MV-4-11 (cell line): ENCODE measurements around the gene TTI1.

Experiments used
- DNase-seq: peaks from one replicate; lab custom pipeline; 2025; lab: John Stamatoyannopoulos, UW

The TTI1 gene

GRCh38 chr20:37987602-37988290 lies 45.5 kb downstream of the TTI1 start:
- DNase-seq: no peak

GRCh38 chr20:37986873-37987601 lies 46.2 kb downstream of the TTI1 start:
- no peak for DNase-seq

GRCh38 chr20:37986044-37986858 lies 47.0 kb downstream of the TTI1 start:
- no peak for DNase-seq

- DNase-seq: no peak
These were observed 49.1 kb downstream of the TTI1 start for GRCh38 chr20:37984018-37984785.

- DNase-seq: no peak
These were observed 50.0 kb downstream of the TTI1 start for GRCh38 chr20:37983286-37983685.

GRCh38 chr20:37981568-37981967 lies 51.7 kb downstream of the TTI1 start:
- DNase-seq: no peak

- DNase-seq: no peak
These were observed 52.4 kb downstream of the TTI1 start for GRCh38 chr20:37980876-37981275.

GRCh38 chr20:37980383-37980782 lies 52.9 kb downstream of the TTI1 start:
- no peak for DNase-seq

- no peak for DNase-seq
These were observed 54.0 kb downstream of the TTI1 start for GRCh38 chr20:37979021-37979985.

- DNase-seq: no peak
These were observed 55.5 kb downstream of the TTI1 start for GRCh38 chr20:37977786-37978185.

- DNase-seq: no peak
These were observed 55.9 kb downstream of the TTI1 start for GRCh38 chr20:37977338-37977737.

- no peak for DNase-seq
These were observed 56.4 kb downstream of the TTI1 start for GRCh38 chr20:37976887-37977286.

GRCh38 chr20:37973059-37973910 lies 60.0 kb downstream of the TTI1 start:
- DNase-seq: no peak

GRCh38 chr20:37972256-37973058 lies 60.8 kb downstream of the TTI1 start:
- DNase-seq: no peak

- DNase-seq: no peak
These were observed 61.6 kb downstream of the TTI1 start for GRCh38 chr20:37971561-37972127.

GRCh38 chr20:37970856-37971245 lies 62.4 kb downstream of the TTI1 start:
- no peak for DNase-seq

- no peak for DNase-seq
These were observed 63.1 kb downstream of the TTI1 start for GRCh38 chr20:37969949-37970855.
